ENCODE results near the gene PLAA.

DNA sequence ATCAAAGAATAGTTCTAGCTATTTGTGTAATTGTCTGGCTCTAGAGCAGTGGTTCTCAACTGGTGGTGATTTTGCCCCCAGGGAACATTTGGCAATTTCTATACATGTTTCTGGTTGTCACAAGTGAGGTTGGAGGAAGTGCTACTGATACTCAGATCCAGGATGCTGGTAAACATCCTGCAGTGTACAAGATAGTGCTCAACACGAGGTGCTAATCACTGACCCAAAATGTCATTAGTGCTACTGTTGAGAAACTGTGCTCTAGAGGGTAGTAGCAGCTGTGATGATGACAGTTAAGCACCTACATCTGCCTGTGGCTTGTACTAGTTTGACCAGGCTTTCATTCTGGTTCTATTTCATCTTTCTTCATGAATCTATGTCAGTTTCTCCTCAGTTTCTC, 36.3 kb upstream of the PLAA start:
- TF ChIP-seq, protein P1, sequence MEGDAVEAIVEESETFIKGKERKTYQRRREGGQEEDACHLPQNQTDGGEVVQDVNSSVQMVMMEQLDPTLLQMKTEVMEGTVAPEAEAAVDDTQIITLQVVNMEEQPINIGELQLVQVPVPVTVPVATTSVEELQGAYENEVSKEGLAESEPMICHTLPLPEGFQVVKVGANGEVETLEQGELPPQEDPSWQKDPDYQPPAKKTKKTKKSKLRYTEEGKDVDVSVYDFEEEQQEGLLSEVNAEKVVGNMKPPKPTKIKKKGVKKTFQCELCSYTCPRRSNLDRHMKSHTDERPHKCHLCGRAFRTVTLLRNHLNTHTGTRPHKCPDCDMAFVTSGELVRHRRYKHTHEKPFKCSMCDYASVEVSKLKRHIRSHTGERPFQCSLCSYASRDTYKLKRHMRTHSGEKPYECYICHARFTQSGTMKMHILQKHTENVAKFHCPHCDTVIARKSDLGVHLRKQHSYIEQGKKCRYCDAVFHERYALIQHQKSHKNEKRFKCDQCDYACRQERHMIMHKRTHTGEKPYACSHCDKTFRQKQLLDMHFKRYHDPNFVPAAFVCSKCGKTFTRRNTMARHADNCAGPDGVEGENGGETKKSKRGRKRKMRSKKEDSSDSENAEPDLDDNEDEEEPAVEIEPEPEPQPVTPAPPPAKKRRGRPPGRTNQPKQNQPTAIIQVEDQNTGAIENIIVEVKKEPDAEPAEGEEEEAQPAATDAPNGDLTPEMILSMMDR (IDR thresholded peaks at IDR 0.05; ENCODE audit: poor library complexity, severe bottlenecking) = no peak
- TF ChIP-seq EZH2 (IDR thresholded peaks at IDR 0.05; ENCODE audit: borderline replicate concordance, insufficient read depth, low read length, poor library complexity, severe bottlenecking) = no peak
- no peak for TF ChIP-seq POLR2AphosphoS5 (IDR thresholded peaks at IDR 0.05)

All from neural cell (in vitro differentiated cells).